Measurements from ENCODE around the gene MMP25.

- TF ChIP-seq EP300 (IDR thresholded peaks at IDR 0.05; ENCODE audit: borderline replicate concordance) (peak; percentile 89), NFIC (IDR thresholded peaks at IDR 0.05) (peak; percentile 73), YY1 (IDR thresholded peaks at IDR 0.05; ENCODE audit: low read depth) (peak; percentile 47; the same call in 1 of the 2 replicates), CEBPB (IDR thresholded peaks at IDR 0.05) (peak; percentile 9; the same call in 1 of the 2 replicates)
Observed at GRCh38 chr16:3021449-3022207, 24.7 kb upstream of the MMP25 start.
